NCI-H1092 (cell line): ENCODE data around the gene F2RL3.
"Not testable (repeated sequence)": the region's sequence is repeated elsewhere in the genome, so short reads cannot be mapped to it uniquely, and the experiment has no call there.

Experiments used
- DNase-seq: peaks from one replicate; lab custom pipeline; 2025; lab: John Stamatoyannopoulos, UW

Gene F2RL3

GRCh38 chr19:16922592-16922934 is 33.8 kb downstream of the F2RL3 start:
- DNase-seq, result no peak

- no peak for DNase-seq
Observed at GRCh38 chr19:16922949-16923348, 34.1 kb downstream of the F2RL3 start.

- no peak for DNase-seq
Observed at GRCh38 chr19:16927883-16928282, 39.1 kb downstream of the F2RL3 start.

GRCh38 chr19:16928351-16928750 is 39.6 kb downstream of the F2RL3 start:
- DNase-seq, result no peak

- DNase-seq, result no peak
Observed at GRCh38 chr19:16928916-16929315, 40.1 kb downstream of the F2RL3 start.

GRCh38 chr19:16930753-16931152 is 42.0 kb downstream of the F2RL3 start:
- DNase-seq, result no peak

- no peak for DNase-seq
Observed at GRCh38 chr19:16931306-16931705, 42.5 kb downstream of the F2RL3 start.

- no peak for DNase-seq
Observed at GRCh38 chr19:16934489-16934888, 45.7 kb downstream of the F2RL3 start.

GRCh38 chr19:16936901-16937300 is 48.1 kb downstream of the F2RL3 start:
- no peak for DNase-seq

- DNase-seq, result not testable (repeated sequence)
Observed at GRCh38 chr19:16937796-16938195, 49.0 kb downstream of the F2RL3 start.

GRCh38 chr19:16938211-16938610 is 49.4 kb downstream of the F2RL3 start:
- no peak for DNase-seq

GRCh38 chr19:16940063-16940462 is 51.3 kb downstream of the F2RL3 start:
- not testable (repeated sequence) for DNase-seq

GRCh38 chr19:16940626-16941025 is 51.8 kb downstream of the F2RL3 start:
- DNase-seq, result no peak
